B cell (primary cell): Measurements from ENCODE around the gene COL8A2. TPM values are rescaled to one million over a fixed set of nuclear protein-coding genes. Genes with fewer than 3 reads are reported as not detected.

Source experiments
- ATAC-seq: fragments of 200-7000 bp; cut with Tn5 transposase; one replicate; pipeline ENCODE4 v1.10.0; 2021; ENCODE audit warnings: low read depth, mild to moderate bottlenecking, moderate number of reproducible peaks, moderate library complexity
- CTCF ChIA-PET: fragments of 350-600 bp; sonication (Branson Sonifier 250); formaldehyde crosslinking; loops from one replicate; lab custom pipeline; 2021; ENCODE audit warnings: antibody characterized with exemption, inconsistent platforms; lab: Charles Lee
- POLR2A ChIA-PET: fragments of 350-600 bp; sonication (Branson Sonifier 250); formaldehyde crosslinking; loops from one replicate; lab custom pipeline; 2021; ENCODE audit warnings: antibody characterized with exemption; lab: Charles Lee
- DNase-seq: peaks from one replicate; pipeline ENCODE4 v3.0.0; 2013
- H2AFZ ChIP-seq: 2 replicates; pipeline ENCODE4 v1.6.1; 2012; ENCODE audit warnings: mild to moderate bottlenecking, low read depth, low read length; ENCODE audit not compliant: insufficient read depth, poor library complexity, severe bottlenecking
- H3K27ac ChIP-seq, 2 donors: 1 replicate in 1 of 2; 2 replicates in 1 of 2; pipeline ENCODE4 v1.5.1; 2012 to 2013; ENCODE audit warnings: low read length in 2 of 2, mild to moderate bottlenecking in 2 of 2, moderate library complexity in 1 of 2
- H3K27me3 ChIP-seq, 4 experiments: fragments of 200-600 bp in 1 of 4; sonication (generic) in 1 of 4; replicated peaks in 1 of 4; 1 replicate in 2 of 4; 2 replicates in 2 of 4; pipeline versions ENCODE4 v1.6.1 to v1.7.0; 2013 to 2016; ENCODE audit warnings: low read length in 3 of 4, mild to moderate bottlenecking in 2 of 4, mixed read lengths in 1 of 4, moderate library complexity in 1 of 4; ENCODE audit not compliant: insufficient read depth in 4 of 4, control insufficient read depth in 3 of 4; ENCODE audit errors: control extremely low read depth in 1 of 4
- H3K36me3 ChIP-seq, 2 experiments: replicated peaks in 1 of 2; 1 replicate in 1 of 2; 2 replicates in 1 of 2; pipeline versions ENCODE4 v1.6.1 to v1.7.1; 2013; ENCODE audit warnings: low read length in 1 of 2; ENCODE audit not compliant: insufficient read depth in 2 of 2, control insufficient read depth in 1 of 2; ENCODE audit errors: control extremely low read depth in 1 of 2, extremely low read depth in 1 of 2
- H3K4me1 ChIP-seq, 2 donors: fragments of 200-600 bp in 1 of 2; sonication (generic) in 1 of 2; 1 replicate in 1 of 2; 2 replicates in 1 of 2; pipeline versions ENCODE4 v1.5.1 to v1.6.1; 2013 to 2017; ENCODE audit warnings: low read length in 2 of 2; ENCODE audit not compliant: control insufficient read depth in 2 of 2, insufficient read depth in 2 of 2
- H3K4me2 ChIP-seq: replicated peaks from 2 replicates; pipeline ENCODE3; 2012; ENCODE audit warnings: mild to moderate bottlenecking, low read depth, low read length; ENCODE audit not compliant: poor library complexity, severe bottlenecking
- H3K4me3 ChIP-seq, 5 experiments: fragments of 200-600 bp in 1 of 5; sonication (generic) in 1 of 5; 1 replicate in 3 of 5; 2 replicates in 2 of 5; pipeline versions ENCODE4 v1.5.1 to v1.7.0; 2011 to 2016; ENCODE audit warnings: low read length in 4 of 5, mild to moderate bottlenecking in 4 of 5, low read depth in 2 of 5, control low read depth in 1 of 5, moderate library complexity in 1 of 5; ENCODE audit not compliant: insufficient read depth in 1 of 5; ENCODE audit errors: control extremely low read depth in 1 of 5, extremely low read depth in 1 of 5
- H3K79me2 ChIP-seq: fragments of 200-600 bp; sonication (generic); one replicate; pipeline ENCODE4 v1.6.0; 2016; ENCODE audit warnings: low read length; ENCODE audit not compliant: control insufficient read depth, insufficient read depth
- H3K9ac ChIP-seq: fragments of 200-600 bp; sonication (generic); 2 replicates; pipeline ENCODE4 v1.6.1; 2017; ENCODE audit warnings: mild to moderate bottlenecking, low read length, moderate library complexity
- H3K9me3 ChIP-seq, 3 donors: one replicate each; pipeline versions ENCODE4 v1.6.1 to v1.7.1; 2013; ENCODE audit warnings: low read length in 2 of 3; ENCODE audit not compliant: control insufficient read depth in 2 of 3, insufficient read depth in 1 of 3; ENCODE audit errors: control extremely low read depth in 1 of 3
- H4K20me1 ChIP-seq: 2 replicates; pipeline ENCODE4 v1.6.0; 2012; ENCODE audit warnings: mild to moderate bottlenecking, low read length; ENCODE audit not compliant: insufficient read depth, control insufficient read depth, poor library complexity, severe bottlenecking
- H3K27ac Mint-ChIP-seq: one replicate; pipeline ENCODE4 v1.8.0; 2021; ENCODE audit warnings: mixed read lengths
- H3K27me3 Mint-ChIP-seq: one replicate; pipeline ENCODE4 v1.8.0; 2021; ENCODE audit warnings: mixed read lengths
- H3K4me1 Mint-ChIP-seq: one replicate; pipeline ENCODE4 v1.8.0; 2021; ENCODE audit warnings: mixed read lengths
- H3K4me3 Mint-ChIP-seq: one replicate; pipeline ENCODE4 v1.8.0; 2021; ENCODE audit warnings: mixed read lengths
- H3K9me3 Mint-ChIP-seq: one replicate; pipeline ENCODE4 v1.8.0; 2022; ENCODE audit warnings: mixed read lengths; ENCODE audit not compliant: insufficient read depth
- CTCF ChIP-seq: fragments of 200-600 bp; IDR thresholded peaks from one replicate; pipeline ENCODE4 v1.8.0; 2022; ENCODE audit warnings: antibody characterized with exemption, mild to moderate bottlenecking
- EZH2 ChIP-seq: IDR thresholded peaks from 2 replicates; pipeline ENCODE4 v1.6.1; 2012; ENCODE audit warnings: borderline replicate concordance, low read depth, mild to moderate bottlenecking, moderate library complexity, low read length; ENCODE audit not compliant: insufficient read depth, poor library complexity, severe bottlenecking
- WGBS: methylation state at CpG from one replicate; pipeline ENCODE4 v1.1.5; 2013; ENCODE audit warnings: missing lambda C conversion rate; ENCODE audit not compliant: insufficient coverage; 5-methylcytosine and 5-hydroxymethylcytosine counted together
- intact Hi-C: fragments of 100-400 bp; cut with micrococcal nuclease; formaldehyde crosslinking; loops from one replicate; pipeline ENCODE4 v1.10.0; 2022
- polyA plus RNA-seq: library from polyadenylated mRNA; depleted of rRNA; stranded (reverse); fragments of >200 nt; gene quantifications from 2 replicates; pipeline ENCODE4 v1.2.3, GENCODE V29; 2012
- total RNA-seq, 2 donors: library from RNA; stranded (reverse); fragments of 120-200 nt in 1 of 2; gene quantifications; 1 replicate in 1 of 2; 2 replicates in 1 of 2; pipeline versions ENCODE4 v1.2.3 to v1.2.4, GENCODE V29; 2013 to 2022

The COL8A2 gene
- total and polyA plus RNA-seq, 2 donors (not counting 1 experiment from before 2014, with no cell fraction given): 0.17 TPM; not detected in 1

GRCh38 chr1:36088265-36088576, 36.8 kb downstream of the COL8A2 start:
- Histone ChIP-seq H3K79me2 (peaks cover 45% of the 10 kb centered on the region), H3K4me1 (peaks cover 26 to 32% of the 10 kb centered on the region in 2 donors), H3K9me3 (peaks cover 0 to 3% (median 0%) of the 10 kb centered on the region in 3 donors), H3K27me3 (peaks cover 0 to 24% (median 12%) of the 10 kb centered on the region in 4 experiments), H3K4me2 (peak overlapping the region; percentile 87), H4K20me1 (no peaks in the 10 kb centered on the region), H3K4me3 (peak overlapping the region in 4 of 5 experiments; percentile 83 to 98 (median 90)), H3K36me3 (peaks cover 0 to 22% of the 10 kb centered on the region in 2 experiments), H3K9ac (peak overlapping the region; percentile 94), H3K27ac (peak overlapping the region; percentile 50 to 92), H2AFZ (peak overlapping the region; percentile 96)
- Mint-ChIP-seq H3K27ac (peak overlapping the region; percentile 94), H3K9me3 (no peaks in the 10 kb centered on the region), H3K4me3 (peak overlapping the region; percentile 97), H3K27me3 (peaks cover 16% of the 10 kb centered on the region), H3K4me1 (peaks cover 22% of the 10 kb centered on the region)
- WGBS: 18% methylated on average over 7 of the region's 8 CpGs
- TF ChIP-seq EZH2: no peak
- TF ChIP-seq CTCF: no peak
- ATAC-seq (peak; percentile 5), DNase-seq (no peak)
- CTCF ChIA-PET: no interaction called here
- POLR2A ChIA-PET: interaction anchor here (0.6 to 1.5 kb wide), 3 partner anchors 9 to 136 kb away, joined by 3 to 5 read pairs (median 4); partner anchors contain the start of gene THRAP3
- intact Hi-C loops: loop anchor here (1.0 to 2.0 kb wide), 6 partner anchors 61 to 362 kb away; partner anchors contain the start of genes AGO1, AGO3, OSCP1 and THRAP3
